Breast epithelium (tissue), 3 donors: Measurements from ENCODE around the gene CRYGN.

ENCODE experiments used
- CTCF ChIP-seq, 3 donors: fragments of 450-650 bp; IDR thresholded peaks; one replicate each; pipeline ENCODE4 v1.5.1; 2016 to 2017; ENCODE audit warnings: antibody characterized with exemption in 3 of 3, mild to moderate bottlenecking in 3 of 3, moderate library complexity in 3 of 3
- POLR2AphosphoS5 ChIP-seq, 3 donors: sonication (generic); formaldehyde crosslinking; IDR thresholded peaks; one replicate each; pipeline ENCODE4 v1.6.1; 2017; ENCODE audit warnings: antibody characterized with exemption in 3 of 3

- TF ChIP-seq POLR2AphosphoS5 (IDR thresholded peaks at IDR 0.05) (no peak), CTCF (IDR thresholded peaks at IDR 0.05) (no peak)
Measured at GRCh38 chr7:151413241-151413640, 26.7 kb downstream of the CRYGN start.
